Mesenchymal stem cell (in vitro differentiated cells and primary cell): ENCODE measurements around the gene TSC2.

ENCODE experiments used
- DNase-seq: peaks from one replicate; pipeline ENCODE4 v3.0.0-alpha.2; 2013
- H2AFZ ChIP-seq: one replicate; pipeline ENCODE4 v1.6.1; 2013; ENCODE audit warnings: low read depth, mild to moderate bottlenecking, control low read depth, inconsistent platforms, low read length, moderate library complexity
- H2AK5ac ChIP-seq: 2 replicates; pipeline ENCODE4 v1.6.1; 2013; ENCODE audit warnings: low read length, moderate library complexity, mild to moderate bottlenecking, inconsistent platforms; ENCODE audit not compliant: severe bottlenecking
- H2BK120ac ChIP-seq: one replicate; pipeline ENCODE4 v1.6.1; 2013; ENCODE audit warnings: low read depth, mild to moderate bottlenecking, inconsistent platforms, low read length, moderate library complexity
- H2BK12ac ChIP-seq, 2 experiments: one replicate each; pipeline ENCODE4 v1.6.1; 2013; ENCODE audit warnings: inconsistent platforms in 2 of 2, low read length in 2 of 2, mild to moderate bottlenecking in 2 of 2, moderate library complexity in 2 of 2, control low read depth in 1 of 2
- H2BK15ac ChIP-seq: one replicate; pipeline ENCODE4 v1.6.1; 2013; ENCODE audit warnings: mild to moderate bottlenecking, low read depth, inconsistent platforms; ENCODE audit not compliant: poor library complexity, severe bottlenecking
- H2BK5ac ChIP-seq: 2 replicates; pipeline ENCODE4 v1.6.1; 2013; ENCODE audit warnings: low read depth, mild to moderate bottlenecking, low read length, control low read depth, inconsistent platforms; ENCODE audit not compliant: poor library complexity, severe bottlenecking
- H3K14ac ChIP-seq, 2 experiments: one replicate each; pipeline ENCODE4 v1.6.1; 2013; ENCODE audit warnings: inconsistent platforms in 2 of 2, low read length in 2 of 2, control low read depth in 1 of 2, mild to moderate bottlenecking in 1 of 2, moderate library complexity in 1 of 2
- H3K18ac ChIP-seq, 2 experiments: one replicate each; pipeline ENCODE4 v1.6.1; 2013; ENCODE audit warnings: inconsistent platforms in 2 of 2, low read length in 2 of 2, control low read depth in 1 of 2, low read depth in 1 of 2, mild to moderate bottlenecking in 1 of 2
- H3K23ac ChIP-seq, 2 experiments: one replicate each; pipeline ENCODE4 v1.6.1; 2013; ENCODE audit warnings: inconsistent platforms in 2 of 2, low read length in 2 of 2, mild to moderate bottlenecking in 2 of 2, moderate library complexity in 2 of 2, control low read depth in 1 of 2
- H3K27ac ChIP-seq: 2 replicates; pipeline ENCODE4 v1.5.1; 2013; ENCODE audit warnings: mild to moderate bottlenecking, moderate library complexity, low read length, control low read depth, inconsistent platforms; ENCODE audit not compliant: poor library complexity, severe bottlenecking
- H3K27me3 ChIP-seq, 2 experiments: 2 replicates each; pipeline versions ENCODE4 v1.6.1 to v1.7.0; 2013; ENCODE audit warnings: low read length in 2 of 2, mild to moderate bottlenecking in 2 of 2, moderate library complexity in 2 of 2, control low read depth in 1 of 2, inconsistent platforms in 1 of 2; ENCODE audit not compliant: control insufficient read depth in 1 of 2, insufficient read depth in 1 of 2
- H3K36me3 ChIP-seq, 2 experiments: 2 replicates each; pipeline versions ENCODE4 v1.6.1 to v1.7.0; 2013; ENCODE audit warnings: low read length in 2 of 2, control low read depth in 1 of 2, inconsistent platforms in 1 of 2, low read depth in 1 of 2, mild to moderate bottlenecking in 1 of 2; ENCODE audit not compliant: insufficient read depth in 2 of 2, control insufficient read depth in 1 of 2
- H3K4ac ChIP-seq, 2 experiments: one replicate each; pipeline ENCODE4 v1.6.1; 2013; ENCODE audit warnings: inconsistent platforms in 2 of 2, low read length in 2 of 2, mild to moderate bottlenecking in 2 of 2, moderate library complexity in 2 of 2, control low read depth in 1 of 2, low read depth in 1 of 2
- H3K4me1 ChIP-seq: 2 replicates; pipeline ENCODE4 v1.6.1; 2013; ENCODE audit warnings: low read depth, low read length, control low read depth; ENCODE audit not compliant: control insufficient read depth, insufficient read depth
- H3K4me2 ChIP-seq: 2 replicates; pipeline ENCODE4 v1.6.1; 2013; ENCODE audit warnings: low read length, mild to moderate bottlenecking, inconsistent platforms; ENCODE audit not compliant: poor library complexity, severe bottlenecking
- H3K4me3 ChIP-seq, 2 experiments: 2 replicates each; pipeline versions ENCODE4 v1.5.1 to v1.7.0; 2013; ENCODE audit warnings: low read length in 2 of 2, mild to moderate bottlenecking in 2 of 2, control low read depth in 1 of 2, low read depth in 1 of 2; ENCODE audit not compliant: insufficient read depth in 1 of 2
- H3K79me1 ChIP-seq: replicated peaks from 2 replicates; pipeline ENCODE4 v1.6.1; 2013; ENCODE audit warnings: mild to moderate bottlenecking, control low read depth, low read length, inconsistent platforms; ENCODE audit not compliant: poor library complexity, severe bottlenecking
- H3K9ac ChIP-seq: 2 replicates; pipeline ENCODE4 v1.7.0; 2013; ENCODE audit warnings: mild to moderate bottlenecking, low read length, moderate library complexity
- H3K9me3 ChIP-seq: 2 replicates; pipeline ENCODE4 v1.7.0; 2013; ENCODE audit warnings: mild to moderate bottlenecking, low read length; ENCODE audit not compliant: control insufficient read depth
- H4K8ac ChIP-seq: one replicate; pipeline ENCODE4 v1.6.1; 2013; ENCODE audit warnings: inconsistent platforms, mild to moderate bottlenecking, low read length, moderate library complexity
- H4K91ac ChIP-seq: one replicate; pipeline ENCODE4 v1.6.1; 2013; ENCODE audit warnings: mild to moderate bottlenecking, low read length, inconsistent platforms
- WGBS: methylation state at CpG from one replicate; pipeline ENCODE4 v1.1.7; 2013; ENCODE audit warnings: mixed read lengths; 5-methylcytosine and 5-hydroxymethylcytosine counted together

TSC2 gene

DNA sequence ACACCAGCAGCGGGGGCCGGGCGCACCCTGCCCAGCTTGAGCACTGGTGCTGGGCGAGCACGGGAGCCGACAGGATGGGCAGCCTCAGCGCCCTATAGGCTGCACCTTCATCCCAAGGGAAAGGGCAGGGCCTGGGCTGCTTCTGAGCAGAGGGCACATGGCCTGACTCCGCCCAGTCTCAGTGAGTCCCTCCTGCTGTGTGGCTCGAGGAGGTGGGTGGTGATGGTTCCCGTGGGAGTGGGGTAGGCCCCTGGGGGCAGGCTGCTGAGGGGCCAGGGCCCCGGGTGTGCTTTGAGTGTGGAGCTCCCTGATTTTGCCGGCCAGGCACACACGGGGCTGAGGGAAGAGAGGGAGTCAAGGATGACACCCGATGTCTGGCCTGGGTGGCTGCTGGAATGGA lies 37.9 kb downstream of the TSC2 start:
- H2BK15ac ChIP-seq = no peak overlapping the region
- peaks cover 34% of the 10 kb centered on the region for H3K4me1 ChIP-seq
- H2AFZ ChIP-seq = no peak overlapping the region
- no peak overlapping the region for H4K8ac ChIP-seq
- DNase-seq = no peak
- no peak overlapping the region for H2BK120ac ChIP-seq
- H3K27ac ChIP-seq = no peak overlapping the region
- H3K9me3 ChIP-seq = no peaks in the 10 kb centered on the region
- WGBS = 88% methylated on average over 14 of the region's 14 CpGs
- no peak overlapping the region for H3K4ac ChIP-seq
- no peak overlapping the region for H3K23ac ChIP-seq
- no peak overlapping the region for H3K14ac ChIP-seq
- no peak overlapping the region for H3K18ac ChIP-seq
- no peak overlapping the region for H2BK5ac ChIP-seq
- H3K79me1 ChIP-seq = peaks cover 5% of the 10 kb centered on the region
- H3K4me2 ChIP-seq = no peak overlapping the region
- H3K27me3 ChIP-seq = no peaks in the 10 kb centered on the region
- H2BK12ac ChIP-seq = no peak overlapping the region
- H3K36me3 ChIP-seq = peaks cover 82 to 100% of the 10 kb centered on the region in 2 experiments
- no peak overlapping the region for H3K4me3 ChIP-seq
- H2AK5ac ChIP-seq = no peak overlapping the region
- no peak overlapping the region for H4K91ac ChIP-seq
- H3K9ac ChIP-seq = no peak overlapping the region

DNA sequence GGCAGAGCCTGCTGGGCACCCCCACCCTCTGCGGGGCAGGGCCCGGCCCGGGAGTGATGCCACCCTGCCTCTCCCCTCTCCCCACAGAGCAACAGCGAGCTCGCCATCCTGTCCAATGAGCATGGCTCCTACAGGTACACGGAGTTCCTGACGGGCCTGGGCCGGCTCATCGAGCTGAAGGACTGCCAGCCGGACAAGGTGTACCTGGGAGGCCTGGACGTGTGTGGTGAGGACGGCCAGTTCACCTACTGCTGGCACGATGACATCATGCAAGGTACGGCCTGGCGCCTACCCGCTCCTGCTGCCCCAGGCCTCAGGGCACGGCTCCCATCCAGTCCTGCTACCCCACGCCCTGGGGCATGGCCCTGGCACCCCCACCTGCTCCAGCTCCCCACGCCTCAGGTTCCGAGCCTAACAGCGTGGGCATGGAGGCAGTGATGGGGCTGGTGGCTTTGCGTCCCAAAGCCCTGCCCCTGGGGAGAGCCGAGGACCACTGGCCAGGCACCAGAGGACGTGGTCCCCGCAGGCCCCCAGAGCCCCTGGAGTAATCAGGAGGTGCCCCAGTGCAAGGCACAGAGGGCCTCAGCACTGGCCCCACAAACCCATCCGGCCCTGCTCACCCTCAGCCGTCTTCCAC lies 38.4 kb downstream of the TSC2 start:
- no peak overlapping the region for H3K23ac ChIP-seq
- no peak overlapping the region for H3K27ac ChIP-seq
- no peak overlapping the region for H3K14ac ChIP-seq
- no peak overlapping the region for H3K4me2 ChIP-seq
- H3K9ac ChIP-seq = no peak overlapping the region
- H3K27me3 ChIP-seq = no peaks in the 10 kb centered on the region
- H2AK5ac ChIP-seq = no peak overlapping the region
- H3K18ac ChIP-seq = no peak overlapping the region
- peaks cover 5% of the 10 kb centered on the region for H3K79me1 ChIP-seq
- H2BK5ac ChIP-seq = no peak overlapping the region
- no peaks in the 10 kb centered on the region for H3K9me3 ChIP-seq
- no peak overlapping the region for H2BK12ac ChIP-seq
- no peak overlapping the region for H2BK15ac ChIP-seq
- no peak overlapping the region for H2BK120ac ChIP-seq
- H3K4me1 ChIP-seq = peaks cover 37% of the 10 kb centered on the region
- 96% methylated on average over 27 of the region's 27 CpGs for WGBS
- no peak overlapping the region for H4K8ac ChIP-seq
- no peak overlapping the region for H3K4ac ChIP-seq
- H3K36me3 ChIP-seq = peaks cover 77 to 98% of the 10 kb centered on the region in 2 experiments
- DNase-seq = no peak
- H4K91ac ChIP-seq = no peak overlapping the region
- no peak overlapping the region for H2AFZ ChIP-seq
- no peak overlapping the region for H3K4me3 ChIP-seq

DNA sequence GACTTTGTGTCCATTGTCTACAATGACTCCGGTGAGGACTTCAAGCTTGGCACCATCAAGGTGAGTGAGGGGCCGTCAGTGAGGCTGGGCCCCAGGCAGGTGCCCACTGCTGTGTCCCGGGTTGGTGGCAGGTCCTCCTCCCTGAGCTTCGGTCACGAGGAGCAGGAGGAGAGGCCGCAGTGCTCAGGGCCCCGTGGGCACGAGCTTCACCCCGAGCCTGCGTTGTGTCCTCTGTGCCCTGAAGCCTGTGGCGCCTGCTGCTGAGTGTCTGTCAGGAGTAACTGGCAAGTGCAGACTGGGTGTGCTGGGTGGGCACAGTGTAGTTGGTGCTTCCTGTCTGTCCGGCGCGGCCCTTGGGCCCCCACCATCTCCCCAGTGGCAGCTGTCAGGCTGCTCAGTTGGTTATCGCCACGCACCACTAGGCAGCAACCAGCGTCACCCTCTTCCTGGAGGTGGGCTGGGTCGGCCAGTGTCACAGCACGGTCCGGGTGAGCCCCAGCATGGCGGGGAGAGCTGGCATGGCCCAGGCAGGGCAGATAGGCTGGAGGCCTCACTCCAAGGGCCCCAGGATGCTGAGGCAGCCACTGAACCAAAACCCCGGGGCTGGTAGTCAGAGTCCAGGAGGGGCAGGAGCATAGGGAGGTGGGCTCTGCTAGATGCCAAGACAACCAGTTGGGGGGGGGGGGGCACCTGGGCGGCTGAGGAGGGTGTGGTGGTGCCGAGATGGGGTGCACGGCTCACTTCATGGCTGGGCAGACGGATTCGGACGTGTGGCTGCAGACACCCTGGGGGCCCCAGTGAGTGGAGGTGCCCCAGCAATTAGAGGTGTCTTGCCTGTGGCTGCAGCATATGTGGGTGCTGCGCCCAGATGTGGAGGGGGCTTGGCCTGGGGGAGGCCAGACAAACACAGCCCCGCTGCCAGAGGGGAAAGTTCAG lies 39.3 kb downstream of the TSC2 start:
- no peak for DNase-seq
- peaks cover 43% of the 10 kb centered on the region for H3K4me1 ChIP-seq
- H3K36me3 ChIP-seq = peaks cover 75 to 98% of the 10 kb centered on the region in 2 experiments
- no peak overlapping the region for H2AK5ac ChIP-seq
- H3K9me3 ChIP-seq = no peaks in the 10 kb centered on the region
- H3K27ac ChIP-seq = no peak overlapping the region
- H4K91ac ChIP-seq = no peak overlapping the region
- no peak overlapping the region for H3K4me2 ChIP-seq
- no peak overlapping the region for H3K18ac ChIP-seq
- no peak overlapping the region for H4K8ac ChIP-seq
- no peak overlapping the region for H2BK12ac ChIP-seq
- no peak overlapping the region for H2BK120ac ChIP-seq
- no peak overlapping the region for H3K4ac ChIP-seq
- no peak overlapping the region for H2BK5ac ChIP-seq
- no peak overlapping the region for H3K23ac ChIP-seq
- no peak overlapping the region for H3K9ac ChIP-seq
- no peak overlapping the region for H2BK15ac ChIP-seq
- 96% methylated on average over 27 of the region's 30 CpGs for WGBS
- H3K79me1 ChIP-seq = peaks cover 7% of the 10 kb centered on the region
- H3K4me3 ChIP-seq = no peak overlapping the region
- H3K14ac ChIP-seq = no peak overlapping the region
- H3K27me3 ChIP-seq = no peaks in the 10 kb centered on the region
- H2AFZ ChIP-seq = no peak overlapping the region
